ENCODE data around the gene KHDC4. TPM values are rescaled to one million over a fixed set of nuclear protein-coding genes. Genes with fewer than 3 reads are reported as not detected.
"Not testable (repeated sequence)": the region's sequence is repeated elsewhere in the genome, so short reads cannot be mapped to it uniquely, and the experiment has no call there.

KHDC4 gene
- total RNA-seq, 1 donor from 2014 or later: 36.7 TPM

DNA sequence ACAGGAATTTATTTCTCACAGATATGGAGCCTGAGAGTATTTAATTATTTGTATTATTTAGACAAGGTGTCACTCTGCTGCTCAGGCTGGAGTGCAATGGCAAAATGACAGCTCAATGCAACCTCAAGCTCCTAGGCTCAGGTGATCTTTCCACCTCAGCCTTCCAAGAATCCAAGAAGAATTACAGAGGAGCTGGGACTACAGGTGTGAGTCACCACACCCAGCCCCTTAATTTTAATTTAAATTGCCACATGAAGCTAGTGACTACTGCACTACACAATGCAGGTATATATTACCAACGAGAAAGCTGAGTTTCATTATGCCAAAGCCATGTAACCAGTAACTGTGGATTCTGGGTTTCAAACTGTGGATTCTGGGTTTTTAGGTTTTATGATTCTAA lies 2.1 kb downstream of the KHDC4 start:
- TF ChIP-seq, protein P1, sequence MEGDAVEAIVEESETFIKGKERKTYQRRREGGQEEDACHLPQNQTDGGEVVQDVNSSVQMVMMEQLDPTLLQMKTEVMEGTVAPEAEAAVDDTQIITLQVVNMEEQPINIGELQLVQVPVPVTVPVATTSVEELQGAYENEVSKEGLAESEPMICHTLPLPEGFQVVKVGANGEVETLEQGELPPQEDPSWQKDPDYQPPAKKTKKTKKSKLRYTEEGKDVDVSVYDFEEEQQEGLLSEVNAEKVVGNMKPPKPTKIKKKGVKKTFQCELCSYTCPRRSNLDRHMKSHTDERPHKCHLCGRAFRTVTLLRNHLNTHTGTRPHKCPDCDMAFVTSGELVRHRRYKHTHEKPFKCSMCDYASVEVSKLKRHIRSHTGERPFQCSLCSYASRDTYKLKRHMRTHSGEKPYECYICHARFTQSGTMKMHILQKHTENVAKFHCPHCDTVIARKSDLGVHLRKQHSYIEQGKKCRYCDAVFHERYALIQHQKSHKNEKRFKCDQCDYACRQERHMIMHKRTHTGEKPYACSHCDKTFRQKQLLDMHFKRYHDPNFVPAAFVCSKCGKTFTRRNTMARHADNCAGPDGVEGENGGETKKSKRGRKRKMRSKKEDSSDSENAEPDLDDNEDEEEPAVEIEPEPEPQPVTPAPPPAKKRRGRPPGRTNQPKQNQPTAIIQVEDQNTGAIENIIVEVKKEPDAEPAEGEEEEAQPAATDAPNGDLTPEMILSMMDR (conservative IDR thresholded peaks at IDR 0.05; ENCODE audit: low read depth, low read length): no peak
- peak overlapping the region; percentile 85 for H3K4me3 ChIP-seq (ENCODE audit: low read depth, low read length)
- DNase-seq (ENCODE audit: low read depth): no peak

DNA sequence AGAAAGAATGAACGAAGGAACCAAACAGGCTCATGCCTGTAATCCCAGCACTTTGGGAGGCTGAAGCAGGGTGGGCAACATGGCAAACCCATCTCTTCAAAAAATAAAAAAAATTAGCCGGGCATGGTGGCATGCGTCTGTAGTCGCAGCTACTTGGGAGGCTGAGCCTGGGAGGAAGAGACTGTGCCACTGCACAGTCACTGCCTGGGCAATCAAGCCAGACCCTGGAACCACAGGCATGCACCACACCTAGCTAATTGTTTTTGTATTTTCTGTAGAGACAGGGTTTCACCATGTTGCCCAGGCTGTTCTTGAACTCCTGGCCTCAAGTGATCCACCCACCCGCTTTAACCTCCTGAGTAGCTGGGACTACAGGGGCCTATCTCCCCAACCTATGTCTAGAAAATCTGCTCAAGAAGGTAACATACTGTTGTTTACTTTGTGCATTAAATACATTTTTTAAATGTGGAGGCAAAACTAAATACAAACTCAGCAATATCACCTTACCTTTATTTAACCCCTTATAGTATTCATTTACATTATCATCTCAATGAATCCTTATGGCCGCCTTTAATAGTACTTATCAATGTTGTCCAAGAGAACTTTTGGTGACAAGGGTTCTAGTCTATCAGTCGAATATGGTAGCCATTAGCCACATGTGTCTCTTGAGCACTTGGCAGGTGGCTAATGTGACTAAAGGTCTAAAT lies 2.7 kb downstream of the KHDC4 start:
- TF ChIP-seq, protein P1 (conservative IDR thresholded peaks at IDR 0.05; ENCODE audit: low read depth, low read length): no peak
- peak; percentile 61 for DNase-seq (ENCODE audit: low read depth)
- H3K4me3 ChIP-seq (ENCODE audit: low read depth, low read length): peak overlapping the region; percentile 85

DNA sequence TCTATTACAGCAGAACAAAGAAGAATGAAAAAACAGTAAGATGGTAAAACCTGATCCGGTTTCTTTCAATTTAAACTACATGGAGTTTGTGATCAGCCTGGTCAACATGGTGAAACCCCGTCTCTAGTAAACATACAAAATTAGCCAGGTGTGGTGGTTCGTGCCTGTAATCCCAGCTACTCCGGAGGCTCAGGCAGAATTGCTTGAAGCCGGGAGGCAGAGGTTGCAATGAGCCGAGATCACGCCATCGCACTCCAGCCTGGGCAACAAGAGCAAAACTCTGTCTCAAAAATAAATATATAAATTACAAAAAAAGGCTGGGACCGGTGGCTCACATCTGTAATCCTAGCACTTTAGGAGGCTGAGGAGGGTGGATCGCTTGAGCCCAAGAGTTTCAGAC lies 3.5 kb downstream of the KHDC4 start:
- DNase-seq (ENCODE audit: low read depth): not testable (repeated sequence)
- H3K4me3 ChIP-seq (ENCODE audit: low read depth, low read length): peak overlapping the region; percentile 85

DNA sequence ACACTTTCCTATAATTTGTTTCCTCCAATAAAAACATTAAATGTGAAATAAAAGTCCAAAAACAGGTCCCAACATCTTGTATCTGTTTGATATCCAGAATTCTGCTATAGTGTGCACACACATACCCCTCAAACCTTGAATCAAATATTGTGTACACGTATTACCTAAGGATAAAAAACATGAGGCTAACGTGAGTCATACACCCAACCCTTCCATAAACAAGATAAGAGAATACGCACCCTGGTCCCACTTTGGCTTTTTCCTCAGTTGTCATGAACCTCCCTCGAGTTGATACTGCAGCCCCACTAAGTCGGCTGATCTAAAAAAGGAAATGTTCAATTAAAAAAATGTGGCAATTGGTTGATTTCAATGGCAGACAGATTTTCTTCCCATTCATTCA lies 5.2 kb downstream of the KHDC4 start:
- no peak for DNase-seq (ENCODE audit: low read depth)
- H3K4me3 ChIP-seq (ENCODE audit: low read depth, low read length): no peak overlapping the region
- TF ChIP-seq, protein P1 (conservative IDR thresholded peaks at IDR 0.05; ENCODE audit: low read depth, low read length): no peak

DNA sequence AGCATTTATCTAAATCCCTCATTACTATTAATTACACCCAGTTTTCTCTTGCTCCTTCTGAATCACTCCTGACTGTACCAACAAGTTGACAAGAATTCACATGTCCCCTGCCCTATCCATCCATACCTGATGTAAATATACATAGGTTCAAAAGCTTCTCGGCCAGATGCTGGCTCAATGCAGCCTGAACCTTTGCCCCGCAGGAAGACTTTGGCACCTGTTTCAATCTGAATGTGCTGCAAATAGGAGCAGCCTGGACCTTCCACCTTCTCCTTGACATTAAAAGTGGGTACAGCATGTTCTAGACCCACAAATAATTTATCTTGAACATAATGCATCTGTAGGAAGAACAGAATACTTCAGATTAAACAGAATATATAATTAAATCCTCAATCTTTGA lies 8.7 kb downstream of the KHDC4 start:
- no peak overlapping the region for H3K4me3 ChIP-seq (ENCODE audit: low read depth, low read length)
- TF ChIP-seq, protein P1 (conservative IDR thresholded peaks at IDR 0.05; ENCODE audit: low read depth, low read length): no peak
- DNase-seq (ENCODE audit: low read depth): no peak

DNA sequence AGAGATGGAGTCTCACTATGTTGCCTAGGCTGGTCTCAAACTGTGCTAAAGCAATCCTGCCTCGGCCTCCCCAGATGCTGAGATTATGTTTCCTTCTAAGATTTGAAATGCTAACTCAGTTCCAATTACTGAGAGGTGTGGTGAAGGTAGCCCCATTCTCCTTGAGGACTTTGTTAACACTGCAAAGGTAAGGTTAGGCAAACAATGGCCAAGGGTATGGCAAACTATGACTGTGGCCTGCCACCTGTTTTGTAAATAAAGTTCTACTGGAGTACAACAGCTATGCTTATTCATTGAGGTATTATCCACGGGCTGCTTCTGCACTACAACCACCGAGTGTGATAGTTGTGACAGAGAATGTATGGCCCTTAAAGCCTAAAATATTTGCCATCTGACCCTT lies 13.5 kb downstream of the KHDC4 start:
- H3K4me3 ChIP-seq (ENCODE audit: low read depth, low read length): no peak overlapping the region
- DNase-seq (ENCODE audit: low read depth): no peak
- TF ChIP-seq, protein P1 (conservative IDR thresholded peaks at IDR 0.05; ENCODE audit: low read depth, low read length): no peak

DNA sequence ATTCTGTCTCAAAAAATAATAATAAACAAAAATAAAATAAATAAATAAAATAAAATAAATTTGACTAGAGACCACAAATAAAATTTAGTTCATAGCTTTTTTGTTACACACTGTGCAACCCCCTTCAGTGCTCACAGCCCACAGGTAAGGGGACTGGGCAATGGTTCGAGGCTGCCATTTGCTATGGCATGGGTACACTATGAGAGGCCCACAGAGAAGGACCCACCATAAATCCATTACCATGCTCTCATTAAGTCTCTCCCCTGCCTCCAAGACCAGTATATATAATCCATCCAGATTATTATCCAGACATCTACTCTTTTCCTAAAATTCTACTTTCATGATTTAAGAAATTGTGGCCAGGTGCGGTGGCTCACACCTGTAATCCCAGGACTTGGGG lies 14.4 kb downstream of the KHDC4 start:
- no peak for DNase-seq (ENCODE audit: low read depth)
- no peak overlapping the region for H3K4me3 ChIP-seq (ENCODE audit: low read depth, low read length)
- TF ChIP-seq, protein P1 (conservative IDR thresholded peaks at IDR 0.05; ENCODE audit: low read depth, low read length): no peak

Data from epithelial cell of proximal tubule (primary cell).